ENCODE measurements around the gene ZNF878. TPM values are rescaled to one million over a fixed set of nuclear protein-coding genes. Genes with fewer than 3 reads are reported as not detected.

The ZNF878 gene
- total RNA-seq, 2 experiments from 2014 or later, result 1.0 TPM

DNA sequence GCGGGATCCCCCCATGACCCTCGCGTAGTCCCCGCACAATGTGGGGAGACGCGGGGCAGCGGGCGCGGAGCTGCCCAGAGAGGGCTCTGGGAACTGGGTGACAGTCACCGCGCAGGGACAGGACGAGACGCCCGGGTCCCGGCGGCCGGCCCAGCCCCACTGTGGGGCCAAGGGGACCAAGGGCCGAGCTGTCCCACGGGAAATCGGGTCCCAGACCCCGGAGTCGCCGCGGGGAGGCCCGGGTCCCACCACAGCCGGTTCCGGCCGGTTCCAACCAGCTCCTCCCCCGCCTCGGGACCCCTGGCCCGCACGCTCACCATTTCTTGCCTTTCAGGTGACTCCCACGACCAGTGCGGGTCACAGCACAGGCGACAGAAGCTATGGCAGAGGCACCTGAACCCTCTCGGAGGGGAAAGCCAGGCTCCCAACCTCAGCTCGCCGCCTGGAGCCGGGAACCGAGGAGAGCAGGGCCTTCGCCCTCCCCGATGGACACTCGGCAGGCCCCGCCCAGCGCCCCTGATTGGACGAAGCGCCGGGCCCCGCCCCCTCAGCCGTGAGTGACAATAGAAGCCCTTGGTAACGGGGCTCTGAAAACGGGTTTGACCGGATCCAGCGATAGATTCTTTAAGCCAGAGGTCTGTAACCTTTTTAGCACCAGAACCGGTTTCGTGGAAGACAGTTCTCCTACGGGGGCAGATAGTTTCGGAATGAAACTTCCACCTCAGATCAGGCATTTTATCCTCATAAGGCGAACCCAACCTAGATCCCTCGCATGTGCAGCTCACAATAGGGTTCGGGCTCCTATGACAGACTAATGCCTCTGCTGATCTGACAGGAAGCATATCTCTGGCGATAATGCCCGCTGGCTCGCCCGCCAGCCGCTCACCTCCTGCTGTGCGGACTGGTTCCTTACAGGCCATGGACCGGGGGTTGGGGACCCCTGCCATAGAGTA lies 17.3 kb downstream of the ZNF878 start, which contains the start of gene ZNF433:
Gene ZNF433 (minus strand): TSS at position 460 of the 953 bp plus-strand sequence. CDS start 140 bp downstream, at position 320.
- DNase-seq (ENCODE audit: low spot score), result peak; percentile 77
- no peaks in the 10 kb centered on the region for H3K9me2 ChIP-seq (ENCODE audit: insufficient read depth, low read length)
- intact Hi-C loops (cut with micrococcal nuclease; ENCODE audit: unreplicated experiment), result no loop called here

GRCh38 chr19:12034620-12035019 lies 18.1 kb downstream of the ZNF878 start:
- H3K9me2 ChIP-seq (ENCODE audit: insufficient read depth, low read length), result no peaks in the 10 kb centered on the region
- DNase-seq (ENCODE audit: low spot score), result no peak
- H3K79me2 ChIP-seq (ENCODE audit: insufficient read depth, low read depth, low read length), result no peaks in the 10 kb centered on the region
- BruUV-seq (replicated peaks), result no TSS peak
- no peaks in the 10 kb centered on the region; the same call in 1 of the 2 replicates for H3K36me3 ChIP-seq (ENCODE audit: insufficient read depth, low read length)
- no peaks in the 10 kb centered on the region for H3K9me3 ChIP-seq (ENCODE audit: low read length)
- TF ChIP-seq, protein P1, sequence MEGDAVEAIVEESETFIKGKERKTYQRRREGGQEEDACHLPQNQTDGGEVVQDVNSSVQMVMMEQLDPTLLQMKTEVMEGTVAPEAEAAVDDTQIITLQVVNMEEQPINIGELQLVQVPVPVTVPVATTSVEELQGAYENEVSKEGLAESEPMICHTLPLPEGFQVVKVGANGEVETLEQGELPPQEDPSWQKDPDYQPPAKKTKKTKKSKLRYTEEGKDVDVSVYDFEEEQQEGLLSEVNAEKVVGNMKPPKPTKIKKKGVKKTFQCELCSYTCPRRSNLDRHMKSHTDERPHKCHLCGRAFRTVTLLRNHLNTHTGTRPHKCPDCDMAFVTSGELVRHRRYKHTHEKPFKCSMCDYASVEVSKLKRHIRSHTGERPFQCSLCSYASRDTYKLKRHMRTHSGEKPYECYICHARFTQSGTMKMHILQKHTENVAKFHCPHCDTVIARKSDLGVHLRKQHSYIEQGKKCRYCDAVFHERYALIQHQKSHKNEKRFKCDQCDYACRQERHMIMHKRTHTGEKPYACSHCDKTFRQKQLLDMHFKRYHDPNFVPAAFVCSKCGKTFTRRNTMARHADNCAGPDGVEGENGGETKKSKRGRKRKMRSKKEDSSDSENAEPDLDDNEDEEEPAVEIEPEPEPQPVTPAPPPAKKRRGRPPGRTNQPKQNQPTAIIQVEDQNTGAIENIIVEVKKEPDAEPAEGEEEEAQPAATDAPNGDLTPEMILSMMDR (conservative IDR thresholded peaks at IDR 0.05; ENCODE audit: low read length), result no peak
- no peak for TF ChIP-seq EZH2phosphoT487 (IDR thresholded peaks at IDR 0.05; ENCODE audit: borderline replicate concordance, low read depth, low read length)
- intact Hi-C loops (cut with micrococcal nuclease; ENCODE audit: unreplicated experiment), result no loop called here
- CTCF ChIA-PET (ENCODE audit: unreplicated experiment), result no interaction called here
- H3K4me3 ChIP-seq (ENCODE audit: low read depth, low read length, poor library complexity, severe bottlenecking), result no peak overlapping the region
- POLR2A ChIA-PET, result no interaction called here
- H3K27ac ChIP-seq (ENCODE audit: low read depth, low read length, poor library complexity, severe bottlenecking), result no peak overlapping the region
- no peaks in the 10 kb centered on the region for H4K20me1 ChIP-seq (ENCODE audit: insufficient read depth, low read length)
- peaks cover 5% of the 10 kb centered on the region for H3K4me1 ChIP-seq (ENCODE audit: insufficient read depth, low read length, poor library complexity, severe bottlenecking)
- no peak overlapping the region for H3K4me2 ChIP-seq (ENCODE audit: low read length)
- H2AFZ ChIP-seq (ENCODE audit: low read length), result no peak overlapping the region

More for the DNA sequence above, 17.3 kb downstream of the ZNF878 start, which contains the start of gene ZNF433:
- Histone ChIP-seq H3K9me3 (ENCODE audit: low read length) (no peaks in the 10 kb centered on the region), H3K4me3 (ENCODE audit: low read depth, low read length, poor library complexity, severe bottlenecking) (peak within 1 kb of the TSS; percentile 67), H3K4me2 (ENCODE audit: low read length) (peak within 1 kb of the TSS; percentile 72), H4K20me1 (ENCODE audit: insufficient read depth, low read length) (no peaks in the 10 kb centered on the region), H3K36me3 (ENCODE audit: insufficient read depth, low read length) (no peaks in the 10 kb centered on the region; the same call in 1 of the 2 replicates), H2AFZ (ENCODE audit: low read length) (peak within 1 kb of the TSS; percentile 75), H3K4me1 (ENCODE audit: insufficient read depth, low read length, poor library complexity, severe bottlenecking) (peaks cover 5% of the 10 kb centered on the region), H3K27ac (ENCODE audit: low read depth, low read length, poor library complexity, severe bottlenecking) (no peak within 1 kb of the TSS), H3K79me2 (ENCODE audit: insufficient read depth, low read depth, low read length) (no peaks in the 10 kb centered on the region)
- ChIA-PET CTCF (ENCODE audit: unreplicated experiment) (no interaction called here), POLR2A (no interaction called here)
- BruUV-seq (replicated peaks), result no TSS peak
- TF ChIP-seq, protein P1 (conservative IDR thresholded peaks at IDR 0.05; ENCODE audit: low read length), result no peak
- no peak for TF ChIP-seq EZH2phosphoT487 (IDR thresholded peaks at IDR 0.05; ENCODE audit: borderline replicate concordance, low read depth, low read length)

DNA sequence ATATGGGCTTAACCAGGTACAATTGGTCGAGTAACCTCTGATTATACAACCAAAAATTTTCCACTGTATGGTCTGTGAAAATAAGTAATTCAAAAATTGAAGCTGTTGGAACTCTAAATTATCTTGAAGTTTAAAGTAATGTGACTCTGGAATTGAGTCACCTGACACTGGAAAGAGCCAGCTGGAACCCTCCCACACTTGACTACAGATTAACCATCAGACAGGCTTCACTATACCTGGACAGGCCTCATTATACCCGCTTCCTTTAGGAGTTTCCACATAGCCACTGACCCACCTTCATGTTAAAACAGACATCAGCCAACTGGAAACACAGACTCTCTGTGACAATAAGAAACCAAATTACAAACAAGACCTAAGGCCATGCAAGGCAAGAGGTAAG lies 18.6 kb downstream of the ZNF878 start:
- Histone ChIP-seq H3K79me2 (ENCODE audit: insufficient read depth, low read depth, low read length) (no peaks in the 10 kb centered on the region), H4K20me1 (ENCODE audit: insufficient read depth, low read length) (no peaks in the 10 kb centered on the region), H3K4me3 (ENCODE audit: low read depth, low read length, poor library complexity, severe bottlenecking) (no peak overlapping the region), H3K4me1 (ENCODE audit: insufficient read depth, low read length, poor library complexity, severe bottlenecking) (peaks cover 5% of the 10 kb centered on the region), H2AFZ (ENCODE audit: low read length) (no peak overlapping the region), H3K9me2 (ENCODE audit: insufficient read depth, low read length) (no peaks in the 10 kb centered on the region), H3K9me3 (ENCODE audit: low read length) (no peaks in the 10 kb centered on the region), H3K36me3 (ENCODE audit: insufficient read depth, low read length) (no peaks in the 10 kb centered on the region; the same call in 1 of the 2 replicates), H3K27ac (ENCODE audit: low read depth, low read length, poor library complexity, severe bottlenecking) (no peak overlapping the region), H3K4me2 (ENCODE audit: low read length) (no peak overlapping the region)
- CTCF ChIA-PET (ENCODE audit: unreplicated experiment), result no interaction called here
- DNase-seq (ENCODE audit: low spot score), result no peak
- BruUV-seq (replicated peaks), result no TSS peak
- intact Hi-C loops (cut with micrococcal nuclease; ENCODE audit: unreplicated experiment), result no loop called here
- POLR2A ChIA-PET, result no interaction called here
- TF ChIP-seq, protein P1 (conservative IDR thresholded peaks at IDR 0.05; ENCODE audit: low read length), result no peak
- no peak for TF ChIP-seq EZH2phosphoT487 (IDR thresholded peaks at IDR 0.05; ENCODE audit: borderline replicate concordance, low read depth, low read length)
